A549 (cell line): ENCODE measurements around the gene ACVR1B.

ENCODE experiments used
- BHLHE40 ChIP-seq: IDR thresholded peaks from 2 replicates; pipeline ENCODE4 v1.6.1; 2012; ENCODE audit warnings: low read depth, low read length, inconsistent platforms
- KDM1A ChIP-seq: fragments of 200-600 bp; sonication (generic); IDR thresholded peaks from 2 replicates; pipeline ENCODE4 v1.6.1; 2016; ENCODE audit warnings: low read depth, mild to moderate bottlenecking
- MAZ ChIP-seq: fragments of 150-350 bp; IDR thresholded peaks from 2 replicates; pipeline ENCODE4 v1.6.1; 2014; ENCODE audit warnings: antibody characterized with exemption, low read depth, low read length, borderline replicate concordance
- NPAS2 ChIP-seq: fragments of 250-450 bp; sonication (Bioruptor Pico); IDR thresholded peaks from 2 replicates; pipeline ENCODE4 v1.8.0; 2022; ENCODE audit warnings: mild to moderate bottlenecking, moderate library complexity, borderline replicate concordance
- PHF8 ChIP-seq: fragments of 200-600 bp; sonication (generic); IDR thresholded peaks from 2 replicates; pipeline ENCODE4 v1.6.1; 2016; ENCODE audit warnings: low read depth, mild to moderate bottlenecking, antibody characterized with exemption, moderate library complexity, borderline replicate concordance
- POLR2A ChIP-seq: IDR thresholded peaks from 2 replicates; pipeline ENCODE4 v1.6.1; 2012; ENCODE audit warnings: mild to moderate bottlenecking, low read length
- SMC3 ChIP-seq: fragments of >200 bp; sonication (Bioruptor Twin); formaldehyde crosslinking; IDR thresholded peaks from 3 replicates; pipeline ENCODE4 v1.6.1; 2018; ENCODE audit warnings: inconsistent platforms
- ZFP36 ChIP-seq: fragments of 450-650 bp; IDR thresholded peaks from 2 replicates; pipeline ENCODE4 v1.6.1; 2014; ENCODE audit warnings: borderline replicate concordance; ENCODE audit not compliant: partially characterized antibody
- TF ChIP-seq, protein P1 (sequence below): fragments of >200 bp; sonication (Bioruptor Twin); formaldehyde crosslinking; IDR thresholded peaks from 3 replicates; pipeline ENCODE4 v1.5.1; 2016
- TF ChIP-seq, protein P2 (sequence below): fragments of 200-600 bp; sonication (generic); IDR thresholded peaks from 2 replicates; pipeline ENCODE4 v1.6.1; 2016; ENCODE audit warnings: antibody characterized with exemption, mild to moderate bottlenecking, moderate library complexity

GRCh38 chr12:51910691-51911090, 40.8 kb upstream of the ACVR1B start:
- TF ChIP-seq NPAS2 (CRISPR knock-in tag) (no peak), POLR2A (no peak), BHLHE40 (no peak), KDM1A (no peak), PHF8 (no peak), MAZ (no peak), SMC3 (no peak), ZFP36 (no peak)
- TF ChIP-seq, protein P1, sequence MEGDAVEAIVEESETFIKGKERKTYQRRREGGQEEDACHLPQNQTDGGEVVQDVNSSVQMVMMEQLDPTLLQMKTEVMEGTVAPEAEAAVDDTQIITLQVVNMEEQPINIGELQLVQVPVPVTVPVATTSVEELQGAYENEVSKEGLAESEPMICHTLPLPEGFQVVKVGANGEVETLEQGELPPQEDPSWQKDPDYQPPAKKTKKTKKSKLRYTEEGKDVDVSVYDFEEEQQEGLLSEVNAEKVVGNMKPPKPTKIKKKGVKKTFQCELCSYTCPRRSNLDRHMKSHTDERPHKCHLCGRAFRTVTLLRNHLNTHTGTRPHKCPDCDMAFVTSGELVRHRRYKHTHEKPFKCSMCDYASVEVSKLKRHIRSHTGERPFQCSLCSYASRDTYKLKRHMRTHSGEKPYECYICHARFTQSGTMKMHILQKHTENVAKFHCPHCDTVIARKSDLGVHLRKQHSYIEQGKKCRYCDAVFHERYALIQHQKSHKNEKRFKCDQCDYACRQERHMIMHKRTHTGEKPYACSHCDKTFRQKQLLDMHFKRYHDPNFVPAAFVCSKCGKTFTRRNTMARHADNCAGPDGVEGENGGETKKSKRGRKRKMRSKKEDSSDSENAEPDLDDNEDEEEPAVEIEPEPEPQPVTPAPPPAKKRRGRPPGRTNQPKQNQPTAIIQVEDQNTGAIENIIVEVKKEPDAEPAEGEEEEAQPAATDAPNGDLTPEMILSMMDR: no peak
- TF ChIP-seq, protein P2, sequence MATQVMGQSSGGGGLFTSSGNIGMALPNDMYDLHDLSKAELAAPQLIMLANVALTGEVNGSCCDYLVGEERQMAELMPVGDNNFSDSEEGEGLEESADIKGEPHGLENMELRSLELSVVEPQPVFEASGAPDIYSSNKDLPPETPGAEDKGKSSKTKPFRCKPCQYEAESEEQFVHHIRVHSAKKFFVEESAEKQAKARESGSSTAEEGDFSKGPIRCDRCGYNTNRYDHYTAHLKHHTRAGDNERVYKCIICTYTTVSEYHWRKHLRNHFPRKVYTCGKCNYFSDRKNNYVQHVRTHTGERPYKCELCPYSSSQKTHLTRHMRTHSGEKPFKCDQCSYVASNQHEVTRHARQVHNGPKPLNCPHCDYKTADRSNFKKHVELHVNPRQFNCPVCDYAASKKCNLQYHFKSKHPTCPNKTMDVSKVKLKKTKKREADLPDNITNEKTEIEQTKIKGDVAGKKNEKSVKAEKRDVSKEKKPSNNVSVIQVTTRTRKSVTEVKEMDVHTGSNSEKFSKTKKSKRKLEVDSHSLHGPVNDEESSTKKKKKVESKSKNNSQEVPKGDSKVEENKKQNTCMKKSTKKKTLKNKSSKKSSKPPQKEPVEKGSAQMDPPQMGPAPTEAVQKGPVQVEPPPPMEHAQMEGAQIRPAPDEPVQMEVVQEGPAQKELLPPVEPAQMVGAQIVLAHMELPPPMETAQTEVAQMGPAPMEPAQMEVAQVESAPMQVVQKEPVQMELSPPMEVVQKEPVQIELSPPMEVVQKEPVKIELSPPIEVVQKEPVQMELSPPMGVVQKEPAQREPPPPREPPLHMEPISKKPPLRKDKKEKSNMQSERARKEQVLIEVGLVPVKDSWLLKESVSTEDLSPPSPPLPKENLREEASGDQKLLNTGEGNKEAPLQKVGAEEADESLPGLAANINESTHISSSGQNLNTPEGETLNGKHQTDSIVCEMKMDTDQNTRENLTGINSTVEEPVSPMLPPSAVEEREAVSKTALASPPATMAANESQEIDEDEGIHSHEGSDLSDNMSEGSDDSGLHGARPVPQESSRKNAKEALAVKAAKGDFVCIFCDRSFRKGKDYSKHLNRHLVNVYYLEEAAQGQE: no peak
